ENCODE measurements around the gene CCT7.

CCT7 gene

DNA sequence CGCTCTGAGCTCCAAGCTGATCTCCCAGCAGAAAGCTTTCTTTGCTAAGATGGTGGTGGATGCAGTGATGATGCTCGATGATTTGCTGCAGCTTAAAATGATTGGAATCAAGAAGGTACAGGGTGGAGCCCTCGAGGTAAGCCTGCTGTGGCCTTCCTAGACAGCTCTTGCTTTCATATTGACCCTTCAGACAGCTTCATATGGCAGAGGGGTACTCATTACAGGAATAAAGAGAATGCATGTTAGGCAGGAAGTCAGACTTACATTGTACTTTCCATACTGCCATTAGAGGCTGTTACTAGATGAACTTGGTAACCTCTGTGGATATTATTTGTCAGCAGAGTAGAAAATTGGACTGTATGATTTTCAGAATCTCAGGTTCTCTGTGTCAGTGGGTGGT, 10.5 kb downstream of the CCT7 start:
- in situ Hi-C loops (cut with MboI; ENCODE audit: low pct_unique_long_range_greater_than_20kb, low sequenced_read_pairs, unreplicated experiment) = no loop called here
- DNase-seq (ENCODE audit: low spot score) = no peak
- TF ChIP-seq, protein P1, sequence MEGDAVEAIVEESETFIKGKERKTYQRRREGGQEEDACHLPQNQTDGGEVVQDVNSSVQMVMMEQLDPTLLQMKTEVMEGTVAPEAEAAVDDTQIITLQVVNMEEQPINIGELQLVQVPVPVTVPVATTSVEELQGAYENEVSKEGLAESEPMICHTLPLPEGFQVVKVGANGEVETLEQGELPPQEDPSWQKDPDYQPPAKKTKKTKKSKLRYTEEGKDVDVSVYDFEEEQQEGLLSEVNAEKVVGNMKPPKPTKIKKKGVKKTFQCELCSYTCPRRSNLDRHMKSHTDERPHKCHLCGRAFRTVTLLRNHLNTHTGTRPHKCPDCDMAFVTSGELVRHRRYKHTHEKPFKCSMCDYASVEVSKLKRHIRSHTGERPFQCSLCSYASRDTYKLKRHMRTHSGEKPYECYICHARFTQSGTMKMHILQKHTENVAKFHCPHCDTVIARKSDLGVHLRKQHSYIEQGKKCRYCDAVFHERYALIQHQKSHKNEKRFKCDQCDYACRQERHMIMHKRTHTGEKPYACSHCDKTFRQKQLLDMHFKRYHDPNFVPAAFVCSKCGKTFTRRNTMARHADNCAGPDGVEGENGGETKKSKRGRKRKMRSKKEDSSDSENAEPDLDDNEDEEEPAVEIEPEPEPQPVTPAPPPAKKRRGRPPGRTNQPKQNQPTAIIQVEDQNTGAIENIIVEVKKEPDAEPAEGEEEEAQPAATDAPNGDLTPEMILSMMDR (IDR thresholded peaks at IDR 0.05; ENCODE audit: extremely low read depth, insufficient read depth, missing control alignments) = no peak

DNA sequence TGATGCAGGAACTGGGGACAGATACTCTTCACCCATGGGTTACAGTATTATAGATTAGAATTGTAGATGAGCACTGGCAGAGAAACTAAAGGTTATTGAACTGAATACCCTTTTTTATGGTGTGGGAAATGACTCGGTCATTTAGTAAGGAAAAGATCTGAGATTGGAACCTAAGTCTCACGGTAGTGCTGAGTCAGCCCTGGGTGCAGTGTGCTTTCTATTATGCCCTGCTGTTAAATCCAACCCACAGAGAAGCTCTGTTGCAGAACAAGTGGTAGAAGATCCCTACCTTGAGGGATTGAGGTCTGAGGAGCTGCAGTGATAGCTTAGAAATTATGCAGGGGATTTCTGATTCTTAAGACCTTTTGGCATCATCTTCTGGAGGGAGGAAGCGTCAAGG, 12.7 kb downstream of the CCT7 start:
- in situ Hi-C loops (cut with MboI; ENCODE audit: low pct_unique_long_range_greater_than_20kb, low sequenced_read_pairs, unreplicated experiment) = no loop called here
- TF ChIP-seq, protein P1 (IDR thresholded peaks at IDR 0.05; ENCODE audit: extremely low read depth, insufficient read depth, missing control alignments) = no peak
- no peak for DNase-seq (ENCODE audit: low spot score)

- DNase-seq (ENCODE audit: low spot score) = no peak
- TF ChIP-seq, protein P1 (IDR thresholded peaks at IDR 0.05; ENCODE audit: extremely low read depth, insufficient read depth, missing control alignments) = no peak
- in situ Hi-C loops (cut with MboI; ENCODE audit: low pct_unique_long_range_greater_than_20kb, low sequenced_read_pairs, unreplicated experiment) = no loop called here
Measured at GRCh38 chr2:73249636-73250035, 15.5 kb downstream of the CCT7 start.

DNA sequence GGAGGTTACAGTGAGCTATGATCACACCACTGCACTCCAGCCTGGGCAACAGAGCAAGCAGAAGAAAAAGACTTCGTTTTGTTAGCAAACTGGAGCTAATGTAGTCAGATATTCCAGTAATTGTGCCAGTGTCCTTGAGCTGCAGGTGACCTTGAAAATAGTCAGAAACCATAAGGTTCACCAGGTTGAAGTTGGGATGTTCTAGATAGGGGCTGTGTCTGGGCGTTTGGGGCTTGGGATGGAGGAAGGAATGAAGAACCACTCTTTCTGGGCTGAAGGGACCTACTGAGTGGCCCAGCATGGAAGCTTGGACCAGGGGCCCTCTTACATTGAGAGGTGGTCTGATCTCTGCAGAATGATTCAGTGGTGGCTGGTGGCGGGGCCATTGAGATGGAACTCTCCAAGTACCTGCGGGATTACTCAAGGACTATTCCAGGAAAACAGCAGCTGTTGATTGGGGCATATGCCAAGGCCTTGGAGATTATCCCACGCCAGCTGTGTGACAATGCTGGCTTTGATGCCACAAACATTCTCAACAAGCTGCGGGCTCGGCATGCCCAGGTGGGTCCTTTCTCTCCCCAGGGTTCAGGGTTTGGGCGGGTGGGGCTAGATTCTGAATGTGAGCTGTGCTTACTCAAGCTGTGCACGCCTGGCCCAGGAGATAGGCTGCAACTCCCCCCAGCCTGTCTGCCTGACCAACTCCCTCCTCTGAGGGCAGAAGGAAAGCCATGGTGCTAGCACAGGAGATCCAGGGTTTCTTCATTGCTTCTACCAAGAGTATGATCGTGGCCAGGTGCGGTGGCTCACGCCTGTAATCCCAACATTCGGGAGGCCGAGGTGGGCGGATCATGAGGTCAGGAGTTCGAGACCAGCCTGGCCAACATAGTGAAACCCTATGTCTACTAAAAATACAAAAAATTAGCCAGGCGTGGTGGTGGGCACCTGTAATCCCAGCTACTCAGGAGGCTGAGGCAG, 17.1 kb downstream of the CCT7 start:
- TF ChIP-seq, protein P1 (IDR thresholded peaks at IDR 0.05; ENCODE audit: extremely low read depth, insufficient read depth, missing control alignments) = no peak
- no peak for DNase-seq (ENCODE audit: low spot score)
- in situ Hi-C loops (cut with MboI; ENCODE audit: low pct_unique_long_range_greater_than_20kb, low sequenced_read_pairs, unreplicated experiment) = no loop called here

GRCh38 chr2:73252238-73253027, 18.3 kb downstream of the CCT7 start:
- TF ChIP-seq, protein P1 (IDR thresholded peaks at IDR 0.05; ENCODE audit: extremely low read depth, insufficient read depth, missing control alignments) = no peak
- DNase-seq (ENCODE audit: low spot score) = no peak
- in situ Hi-C loops (cut with MboI; ENCODE audit: low pct_unique_long_range_greater_than_20kb, low sequenced_read_pairs, unreplicated experiment) = no loop called here

DNA sequence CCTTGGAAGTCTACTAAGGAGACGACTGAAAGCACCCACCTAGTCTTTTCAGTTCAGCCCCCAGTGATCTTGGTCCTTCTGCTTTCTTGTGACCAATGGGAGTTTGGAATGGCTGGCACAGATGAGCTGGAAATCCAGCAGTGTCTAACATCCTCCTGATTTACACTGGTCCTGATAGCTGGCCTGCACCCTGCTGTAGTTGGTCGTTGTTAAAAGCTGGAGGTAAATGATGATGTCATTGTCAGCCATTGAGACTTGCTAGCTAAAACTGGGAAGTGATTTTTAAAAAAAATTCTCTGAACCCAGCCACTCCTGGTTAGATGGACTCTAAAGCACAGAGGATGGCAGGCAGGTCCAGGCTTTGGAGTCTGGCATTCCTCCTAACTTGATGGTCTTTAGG, 19.3 kb downstream of the CCT7 start:
- in situ Hi-C loops (cut with MboI; ENCODE audit: low pct_unique_long_range_greater_than_20kb, low sequenced_read_pairs, unreplicated experiment) = no loop called here
- no peak for DNase-seq (ENCODE audit: low spot score)
- TF ChIP-seq, protein P1 (IDR thresholded peaks at IDR 0.05; ENCODE audit: extremely low read depth, insufficient read depth, missing control alignments) = no peak
